ENCODE results near the gene TEK.

Gene TEK

DNA sequence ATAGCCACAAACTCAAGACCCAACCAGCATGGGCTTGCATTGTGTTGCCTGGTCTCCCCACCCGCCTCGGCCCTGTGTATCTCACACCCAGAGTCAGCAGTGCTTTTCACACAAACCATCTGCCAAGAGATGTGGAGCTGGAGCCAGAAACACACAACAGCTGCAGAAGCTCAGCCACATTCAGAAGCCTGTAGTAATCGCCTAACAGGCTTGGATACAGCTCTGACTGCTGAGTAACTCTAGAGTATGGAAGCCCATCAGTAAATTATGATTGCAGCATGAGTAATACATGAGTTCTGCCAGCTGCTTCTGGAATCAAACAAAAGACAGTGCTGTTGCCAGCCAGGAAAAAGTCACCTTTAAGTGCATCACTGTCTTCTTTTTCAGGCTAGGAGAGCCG lies 16.0 kb downstream of the TEK start:
- DNase-seq = no peak

DNA sequence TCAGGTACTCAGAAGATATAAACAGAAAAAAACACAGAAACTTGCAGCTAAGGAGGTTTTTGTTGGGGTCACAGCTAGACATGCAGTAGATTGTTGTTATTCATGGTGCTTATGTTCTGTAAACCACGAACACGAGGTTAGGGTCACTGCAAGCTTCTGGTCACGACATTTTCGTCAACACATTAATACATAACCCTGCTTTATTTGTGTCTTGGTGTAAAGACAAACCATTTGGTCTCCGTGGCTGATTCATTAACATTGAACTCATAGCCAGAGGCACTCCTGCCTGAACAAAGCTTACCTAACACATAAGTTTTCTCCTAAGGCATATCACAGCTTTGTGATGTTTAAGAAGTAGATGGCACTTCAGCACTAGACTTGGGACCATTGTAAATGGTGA lies 16.9 kb downstream of the TEK start:
- DNase-seq = no peak

DNA sequence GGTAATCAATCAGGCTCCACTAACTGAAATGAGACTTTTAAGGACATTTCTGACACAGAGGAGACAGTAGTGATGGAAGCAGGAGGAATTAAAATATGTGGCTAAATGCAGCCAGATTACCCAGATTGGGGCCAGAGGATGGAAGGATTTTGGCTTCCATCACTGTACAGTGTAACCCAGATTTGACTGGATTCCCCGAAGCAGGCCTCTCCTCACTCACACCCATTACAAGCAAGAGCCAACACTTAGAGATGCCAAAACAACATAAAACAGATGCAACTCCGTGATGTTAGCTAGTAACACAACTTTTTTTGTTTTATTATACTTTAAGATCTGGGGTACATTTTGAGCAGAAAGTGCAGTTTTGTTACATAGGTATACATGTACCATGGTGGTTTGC lies 17.6 kb downstream of the TEK start:
- no peak for DNase-seq

DNA sequence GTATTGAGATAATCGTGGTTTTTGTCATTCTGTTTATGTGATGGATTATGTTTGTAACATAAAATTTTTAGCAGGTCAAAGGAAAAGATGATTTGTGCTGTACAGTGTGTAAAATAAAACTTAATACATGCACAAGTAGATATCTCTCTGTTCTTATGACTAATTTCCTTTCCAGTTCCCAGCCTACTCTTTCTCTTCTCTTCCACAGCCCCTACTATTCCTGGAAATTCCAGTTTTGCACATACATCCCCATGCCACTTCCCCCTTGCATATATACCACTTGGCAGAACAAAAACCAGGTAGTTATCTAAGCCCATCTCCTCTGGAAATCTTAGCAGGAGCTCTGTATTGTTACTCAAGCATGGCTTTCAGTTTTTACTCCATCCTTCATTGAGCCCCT lies 20.2 kb downstream of the TEK start:
- no peak for DNase-seq

DNA sequence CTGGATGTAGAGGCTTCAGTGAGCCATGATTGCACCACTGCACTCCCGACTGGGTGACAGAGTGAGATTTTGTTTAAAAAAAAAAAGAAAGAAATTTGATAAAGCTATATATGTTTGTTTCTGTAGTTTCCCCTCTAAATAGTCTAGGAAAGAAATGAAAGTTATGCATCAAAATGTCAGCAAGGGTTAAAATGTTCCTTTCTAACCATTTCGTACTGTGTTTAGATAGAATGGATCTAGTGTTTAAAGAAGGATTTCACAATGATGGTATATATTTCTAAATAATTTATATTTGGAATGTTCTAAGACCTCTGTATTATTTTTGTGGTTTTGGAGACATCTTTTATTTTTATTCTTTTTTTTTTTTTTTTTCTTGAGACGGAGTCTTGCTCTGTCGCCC lies 22.7 kb downstream of the TEK start:
- no peak for DNase-seq

DNA sequence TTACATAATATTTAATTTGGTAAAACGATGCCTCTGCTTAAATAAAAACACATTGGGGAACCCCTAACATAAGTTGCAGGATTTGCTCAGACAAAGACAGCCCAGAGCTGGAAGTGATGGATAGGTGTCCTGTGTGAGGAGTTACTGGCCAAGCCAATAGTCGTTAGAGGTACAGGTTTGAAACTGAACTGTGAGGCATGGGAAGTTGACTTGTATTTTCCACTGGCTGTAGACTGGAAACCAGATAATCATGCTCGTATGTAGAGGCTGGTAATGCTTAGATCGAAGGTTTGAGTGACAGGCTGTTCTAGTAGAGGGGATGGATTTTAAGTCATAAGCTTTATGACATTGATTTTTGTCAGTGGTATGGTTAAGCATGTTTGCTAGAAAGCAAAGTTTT lies 24.8 kb downstream of the TEK start:
- DNase-seq = no peak

DNA sequence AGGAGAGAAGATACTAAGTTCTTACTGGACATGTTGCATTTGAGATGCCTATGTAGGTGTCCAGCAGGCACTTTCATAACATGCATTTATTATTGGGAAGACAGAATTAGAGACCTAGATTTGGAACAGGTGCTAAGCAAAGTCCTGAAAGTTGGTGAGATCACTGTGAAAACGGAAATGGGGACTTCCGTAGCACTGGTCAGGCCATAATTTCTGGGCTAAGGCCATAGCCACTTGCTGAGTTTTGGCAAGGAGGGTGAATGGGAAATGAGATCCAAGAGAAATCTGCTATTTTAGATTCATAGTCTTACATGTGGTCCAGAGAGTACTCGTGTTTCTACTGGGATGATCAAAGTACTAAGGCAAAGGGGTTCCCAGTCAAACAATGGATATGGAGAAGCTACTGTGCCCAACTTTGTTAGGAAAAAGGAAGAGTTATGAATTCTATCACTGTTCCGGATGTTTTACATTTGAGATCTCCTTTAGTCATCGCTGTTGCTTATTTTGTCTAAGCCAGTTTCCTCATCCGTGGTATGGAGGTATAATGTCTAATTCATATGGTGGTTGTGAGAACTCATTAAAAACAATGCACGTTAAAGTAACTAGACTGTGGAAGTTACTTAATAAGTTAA lies 33.4 kb downstream of the TEK start:
- DNase-seq = no peak

DNA sequence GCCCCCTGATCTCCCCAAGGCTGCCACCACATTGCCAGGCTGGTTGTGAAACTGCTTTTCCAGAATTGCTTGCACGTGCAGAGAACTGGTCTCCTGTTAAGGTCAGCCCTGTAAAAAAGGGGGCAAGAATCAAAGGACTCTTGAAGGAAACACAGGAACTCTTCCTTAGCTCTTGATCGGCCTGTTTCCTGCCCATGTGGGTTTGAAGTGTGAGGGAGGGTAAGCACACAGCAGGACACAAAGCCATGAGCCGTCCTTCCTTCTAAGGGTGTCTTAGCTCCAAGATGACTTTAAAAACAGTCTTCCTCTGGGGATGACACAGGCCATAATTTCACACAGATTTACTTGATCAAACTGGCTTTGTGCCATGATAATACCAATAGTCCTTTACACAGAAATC lies 36.1 kb downstream of the TEK start:
- no peak for DNase-seq

DNA sequence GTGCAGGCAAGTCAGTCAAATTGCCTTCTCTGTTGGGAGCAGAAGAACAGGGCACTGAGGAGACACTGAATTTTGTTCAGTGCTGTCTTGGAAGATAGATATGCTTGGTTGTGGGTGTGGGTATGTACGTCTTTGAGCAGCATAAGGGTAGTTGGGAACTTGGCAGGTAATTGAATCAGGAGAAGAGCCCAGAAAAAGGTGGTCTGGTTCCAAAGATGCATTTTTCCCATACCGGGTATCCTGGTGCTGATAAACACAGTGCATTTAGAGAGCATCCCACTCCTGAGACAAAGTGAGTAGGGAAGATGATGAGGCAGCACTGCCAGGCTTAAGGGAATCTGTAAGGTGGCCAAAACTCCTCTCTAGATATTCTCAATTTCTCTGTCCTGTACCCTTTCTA lies 40.6 kb downstream of the TEK start:
- no peak for DNase-seq

DNA sequence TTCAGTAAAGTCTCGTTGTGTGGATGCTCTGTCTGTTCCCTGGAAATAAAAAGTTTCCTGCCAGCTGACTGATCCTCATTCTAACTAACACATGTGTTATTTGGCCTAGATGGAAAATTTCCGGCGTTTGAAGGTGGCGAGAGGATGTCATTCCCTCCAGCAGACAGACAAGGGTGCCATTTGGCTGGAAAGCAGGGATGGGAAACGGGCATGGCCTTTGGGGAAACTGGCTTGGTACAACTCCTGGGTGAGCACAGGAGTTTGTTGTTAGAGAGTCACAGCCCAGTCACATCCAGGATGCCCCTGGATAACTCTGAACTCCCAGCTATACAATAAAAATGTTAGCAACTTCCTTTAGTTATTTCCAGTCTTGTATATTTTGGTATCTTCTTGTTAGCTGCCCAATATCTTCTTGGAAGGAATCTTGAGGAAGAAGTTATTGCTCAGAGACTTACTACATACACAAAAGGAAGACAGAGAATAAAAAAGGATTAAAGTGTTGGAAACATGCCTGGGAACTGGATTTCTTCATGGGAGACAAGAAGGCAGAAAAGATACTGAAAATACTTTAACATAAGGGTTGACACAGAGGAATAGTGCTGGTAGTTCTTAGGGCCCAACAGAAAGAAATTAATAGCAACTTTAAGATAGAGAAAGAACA lies 41.9 kb downstream of the TEK start:
- DNase-seq = no peak

DNA sequence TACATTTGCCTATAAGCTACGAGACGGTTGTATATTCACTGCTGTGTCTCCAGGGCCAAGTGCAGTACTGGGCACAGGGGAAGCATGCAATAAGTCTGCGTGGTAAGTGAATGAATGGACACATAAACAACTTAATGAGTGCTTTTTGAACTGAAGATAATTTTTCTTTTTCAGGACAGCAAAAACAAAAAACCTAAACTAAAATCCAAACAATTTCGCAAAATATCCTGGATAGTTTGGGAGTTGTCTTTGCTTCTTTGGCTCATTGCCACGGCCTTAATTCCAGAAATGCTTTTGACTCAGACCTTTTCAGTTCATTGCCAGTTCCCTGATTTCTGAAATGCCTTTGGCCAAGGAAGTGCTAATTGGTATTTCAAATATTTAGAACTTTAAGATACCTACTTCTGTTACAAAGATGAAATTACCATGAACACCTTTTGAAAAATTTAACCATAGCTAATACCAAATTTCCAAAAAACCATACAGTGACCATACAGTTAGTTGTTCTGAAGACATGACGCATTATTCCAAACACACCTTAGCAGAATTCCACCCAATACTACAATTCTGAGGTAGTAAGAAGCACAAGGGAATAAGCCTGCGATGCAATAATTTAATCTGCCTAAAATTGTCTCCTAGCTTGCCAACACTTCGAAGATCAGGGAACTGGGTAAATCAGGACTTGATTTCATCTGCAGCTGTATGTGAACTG lies 42.8 kb downstream of the TEK start:
- no peak for DNase-seq

DNA sequence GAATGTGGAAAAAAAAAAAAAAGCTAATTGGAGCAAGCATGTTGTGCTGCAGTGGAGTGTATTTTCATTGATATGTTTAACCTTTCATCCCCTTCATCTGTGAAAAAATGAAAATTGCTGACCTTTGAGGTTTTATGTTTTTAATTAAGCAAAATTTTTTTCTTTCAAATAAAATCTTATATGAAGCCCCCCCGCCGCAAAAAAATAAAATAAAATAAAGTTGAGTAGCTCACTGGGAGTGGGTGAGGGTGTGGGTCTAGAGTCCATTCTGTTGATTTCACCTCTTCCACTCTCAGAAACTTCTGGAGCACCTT lies 43.3 kb downstream of the TEK start:
- DNase-seq = no peak

DNA sequence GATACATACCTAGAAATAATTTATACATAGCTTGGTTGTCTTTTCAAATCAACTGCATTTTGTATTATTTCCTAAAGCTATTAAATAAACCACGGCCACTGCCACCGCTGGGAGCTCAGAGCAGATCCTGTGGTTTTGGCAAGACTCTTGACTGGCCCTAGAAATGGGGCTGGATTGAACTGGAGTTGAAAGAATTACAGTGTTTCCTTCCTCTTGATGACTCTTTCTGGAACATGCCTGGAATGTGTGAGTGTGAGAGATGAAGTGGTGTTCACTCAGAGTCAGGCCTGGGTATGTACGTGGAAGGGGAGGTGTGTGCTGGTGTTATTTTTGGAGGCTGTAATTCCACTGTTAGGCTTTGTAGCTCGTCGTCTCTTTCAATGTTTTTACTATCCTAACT lies 45.9 kb downstream of the TEK start:
- no peak for DNase-seq

DNA sequence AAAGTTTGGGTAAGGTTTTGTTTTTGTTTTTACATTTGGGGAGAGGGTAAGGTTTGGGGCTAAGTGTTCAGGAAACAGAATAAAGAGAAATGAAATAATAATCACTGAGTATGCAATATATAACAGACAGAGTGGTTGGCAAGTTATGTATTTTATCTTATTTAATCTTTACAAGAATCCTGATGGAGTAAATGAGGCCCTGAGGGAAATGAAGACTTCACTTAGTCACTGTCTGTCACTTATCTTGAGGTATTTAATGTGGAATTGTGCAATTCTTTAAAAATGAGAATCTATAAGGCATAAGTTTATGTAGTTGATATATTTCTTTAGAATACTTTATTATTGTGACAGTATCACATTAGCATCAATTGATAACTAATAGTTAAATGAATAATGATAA lies 48.1 kb downstream of the TEK start:
- no peak for DNase-seq

DNA sequence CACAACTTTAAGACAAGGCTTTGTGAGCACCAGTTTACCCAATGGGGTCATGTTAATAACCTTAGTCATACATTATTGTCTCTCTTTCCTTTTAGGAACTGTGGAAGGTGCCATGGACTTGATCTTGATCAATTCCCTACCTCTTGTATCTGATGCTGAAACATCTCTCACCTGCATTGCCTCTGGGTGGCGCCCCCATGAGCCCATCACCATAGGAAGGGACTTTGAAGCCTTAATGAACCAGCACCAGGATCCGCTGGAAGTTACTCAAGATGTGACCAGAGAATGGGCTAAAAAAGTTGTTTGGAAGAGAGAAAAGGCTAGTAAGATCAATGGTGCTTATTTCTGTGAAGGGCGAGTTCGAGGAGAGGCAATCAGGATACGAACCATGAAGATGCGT lies 48.7 kb downstream of the TEK start:
- DNase-seq = no peak

DNA sequence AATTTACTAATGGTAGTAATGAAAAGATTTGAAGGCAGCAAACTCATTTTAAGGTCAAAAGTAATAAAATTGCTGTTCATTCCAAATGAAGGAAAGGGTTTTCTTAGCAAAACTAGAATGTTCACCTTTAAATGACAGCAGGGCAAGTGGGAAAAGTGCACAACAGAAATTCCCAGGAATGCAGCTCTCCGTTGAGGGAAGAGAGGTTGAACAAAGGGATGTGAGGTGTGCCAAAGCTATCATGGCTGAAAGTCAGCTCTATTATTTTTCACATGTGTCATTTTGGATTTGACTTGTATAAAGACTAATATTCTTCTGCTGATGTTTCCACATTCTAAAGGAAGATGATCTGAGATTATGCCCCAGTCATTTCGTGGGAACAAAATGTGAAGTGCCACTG lies 51.6 kb downstream of the TEK start:
- no peak for DNase-seq

DNA sequence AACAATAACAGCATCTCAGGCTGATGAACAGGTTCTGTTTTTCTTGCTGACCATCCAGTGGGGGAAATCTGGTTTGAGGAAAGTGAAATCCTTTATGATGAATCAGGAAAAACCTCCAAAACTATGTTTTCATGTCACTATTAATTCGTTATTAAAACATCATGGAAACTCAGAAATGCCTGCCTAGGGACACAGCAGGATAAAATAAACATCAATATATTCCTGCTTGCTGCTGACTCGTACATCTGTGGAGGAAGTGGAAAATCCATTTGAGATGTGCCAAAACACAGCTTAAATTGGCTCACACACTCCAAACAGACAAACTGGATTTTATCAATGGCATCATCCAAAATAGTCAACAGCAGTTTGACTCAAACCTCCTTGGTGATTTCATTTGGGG lies 53.0 kb downstream of the TEK start:
- no peak for DNase-seq

DNA sequence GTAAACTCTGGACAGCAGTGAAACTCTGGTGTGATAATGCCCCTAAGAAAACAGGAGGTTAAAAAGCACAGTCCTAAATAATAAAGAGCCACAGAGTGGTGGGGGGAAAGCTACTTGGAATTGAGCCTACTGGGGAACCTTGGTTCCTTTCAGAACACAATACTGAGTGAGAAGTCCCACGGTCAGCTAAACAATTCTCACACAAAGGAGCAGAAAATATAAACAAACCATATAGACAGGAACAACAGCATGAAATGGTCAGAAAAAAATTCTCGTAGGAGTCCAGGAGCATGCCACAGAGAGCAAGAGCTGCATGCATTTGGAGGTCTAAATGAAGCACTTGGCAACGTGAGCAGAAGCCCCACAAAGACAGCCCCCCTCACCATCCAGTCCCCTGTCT lies 56.0 kb downstream of the TEK start:
- DNase-seq = no peak

DNA sequence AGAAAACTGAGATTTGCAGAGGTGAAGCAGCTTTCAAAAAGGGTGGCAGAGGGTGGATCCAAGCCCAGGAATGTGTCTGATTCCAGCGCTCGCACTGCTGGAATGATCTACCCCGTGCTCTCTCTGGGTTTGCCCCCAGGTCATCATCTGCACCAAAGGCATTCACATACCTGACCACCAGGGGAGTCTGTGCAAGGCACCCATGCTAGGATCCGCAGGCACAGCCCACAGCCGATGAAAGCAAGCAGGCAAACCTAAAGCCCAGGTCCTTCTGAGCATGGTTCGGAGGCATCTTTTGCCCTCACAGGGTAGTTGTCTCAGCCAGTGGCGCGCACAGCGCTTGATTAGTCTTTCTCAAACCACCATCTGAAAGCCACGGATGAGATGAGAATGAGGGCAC lies 56.6 kb downstream of the TEK start:
- no peak for DNase-seq

DNA sequence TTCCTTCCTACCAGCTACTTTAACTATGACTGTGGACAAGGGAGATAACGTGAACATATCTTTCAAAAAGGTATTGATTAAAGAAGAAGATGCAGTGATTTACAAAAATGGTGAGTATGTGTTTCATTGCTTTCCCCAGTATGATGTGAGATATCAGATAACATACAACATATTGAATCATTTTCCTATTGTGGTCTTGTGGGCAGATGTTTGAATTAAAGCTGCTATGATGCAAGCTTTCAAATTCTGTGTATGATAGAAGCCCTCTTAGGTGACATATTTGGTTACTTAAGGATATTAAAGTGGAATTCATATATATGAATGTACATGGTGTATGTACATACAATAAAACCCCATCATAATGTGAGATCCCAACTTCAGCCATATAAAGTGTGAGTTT lies 59.5 kb downstream of the TEK start:
- DNase-seq = no peak

DNA sequence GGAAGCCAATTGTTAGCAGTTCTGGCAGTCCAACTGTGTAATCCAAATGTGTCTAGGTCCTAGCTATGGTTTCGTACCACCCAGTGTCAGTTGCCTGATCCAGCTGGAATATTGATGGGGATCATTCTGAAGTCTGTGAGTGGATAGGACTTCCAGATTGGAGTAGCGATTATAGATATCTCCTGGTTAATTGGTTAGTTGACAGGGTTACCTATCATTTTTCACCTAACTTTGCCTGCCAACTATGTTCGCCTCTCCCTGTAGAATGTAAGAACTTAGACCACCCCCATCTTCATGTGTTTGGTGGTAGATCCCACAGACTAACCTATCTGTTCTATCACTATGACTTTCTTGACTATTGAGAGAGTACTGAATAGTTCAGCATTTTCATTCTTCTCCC lies 59.9 kb downstream of the TEK start:
- DNase-seq = no peak

DNA sequence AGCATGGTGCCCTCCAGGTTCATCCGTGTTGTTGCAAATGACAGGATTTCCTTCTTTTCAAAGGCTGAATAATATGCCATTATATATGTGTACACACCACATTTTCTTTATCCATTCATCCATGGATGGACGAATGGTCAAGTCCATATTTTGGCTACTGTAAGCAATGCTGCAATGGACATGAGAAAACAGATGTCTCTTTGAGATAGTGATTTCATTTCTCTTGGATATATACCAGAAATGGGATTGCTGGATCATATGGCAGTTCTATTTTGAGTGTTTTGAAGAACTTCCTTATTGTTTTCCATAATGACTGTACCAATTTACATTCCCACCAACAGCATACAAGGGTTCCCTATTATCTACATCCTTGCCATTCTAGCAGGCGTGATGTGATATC lies 67.9 kb downstream of the TEK start:
- DNase-seq = no peak

DNA sequence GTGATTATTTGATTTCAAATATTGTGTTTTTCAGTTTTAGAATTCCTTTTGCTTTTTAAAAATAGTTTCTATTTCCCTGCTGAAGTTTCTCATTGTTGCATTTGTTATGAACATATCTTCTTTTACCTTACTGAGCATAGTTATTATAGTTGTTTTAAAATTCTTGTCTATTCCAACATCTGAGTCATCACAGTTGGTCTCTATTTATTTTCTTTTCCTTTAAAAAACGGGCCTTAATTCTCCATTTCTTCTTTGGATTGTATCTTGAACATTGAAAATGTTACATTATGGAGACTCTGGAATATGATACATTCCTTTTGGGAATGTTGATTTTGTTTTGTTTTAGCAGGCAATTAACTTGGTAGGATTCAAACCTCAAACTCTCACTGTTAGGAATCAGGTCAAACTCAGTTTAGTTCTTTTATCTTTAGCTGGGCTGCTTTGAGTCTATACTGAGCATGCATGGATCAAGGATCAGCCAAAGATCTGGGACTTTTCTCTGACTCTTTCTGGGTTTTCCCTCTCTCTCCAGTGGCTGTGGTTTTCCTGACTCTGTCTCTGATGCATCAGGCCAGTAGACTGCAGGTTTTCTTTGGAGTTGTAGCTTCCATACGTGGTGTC lies 70.3 kb downstream of the TEK start:
- DNase-seq = no peak

DNA sequence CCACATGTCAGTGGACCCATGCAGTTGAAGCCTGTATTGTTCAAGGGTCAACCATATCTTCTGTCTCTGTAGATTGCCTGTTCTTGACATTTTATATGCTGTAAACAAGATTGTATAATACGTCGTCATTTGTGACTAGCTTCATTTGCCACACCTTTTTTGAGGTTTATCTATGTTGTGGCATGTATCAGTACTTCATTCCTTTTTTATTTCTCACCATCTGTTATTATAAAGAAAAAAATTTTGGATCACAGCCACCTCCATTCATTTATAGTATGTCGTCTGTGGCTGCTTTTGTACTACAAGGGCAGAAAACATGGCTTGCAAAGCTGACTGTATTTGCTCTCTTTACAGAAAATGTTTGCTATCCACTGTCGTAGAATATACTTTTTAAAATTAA lies 72.4 kb downstream of the TEK start:
- no peak for DNase-seq

DNA sequence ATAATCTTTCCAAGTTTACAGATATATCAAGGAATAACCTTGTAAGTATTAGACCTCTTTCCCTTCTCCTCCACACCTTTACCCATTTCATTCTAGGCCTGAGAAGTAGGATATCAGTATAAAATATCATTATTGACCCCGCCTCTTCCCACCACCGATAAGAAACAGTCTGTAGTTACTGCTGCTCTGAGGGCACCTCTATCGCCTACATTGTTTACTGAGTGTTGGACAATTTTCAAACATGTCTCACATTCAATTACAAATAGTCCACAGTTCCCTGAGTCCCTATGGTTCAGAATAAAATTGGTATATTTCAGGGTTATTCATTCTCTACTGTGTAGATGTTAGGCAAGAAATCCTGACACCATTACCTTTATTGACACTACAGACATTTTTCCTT lies 73.4 kb downstream of the TEK start:
- no peak for DNase-seq
